ENCODE data around the gene GNPTAB. TPM values are rescaled to one million over a fixed set of nuclear protein-coding genes. Genes with fewer than 3 reads are reported as not detected.
"Not testable (repeated sequence)": the region's sequence is repeated elsewhere in the genome, so short reads cannot be mapped to it uniquely, and the experiment has no call there.

Gene GNPTAB
- total RNA-seq, 1 donor from 2014 or later, result 24.7 TPM

GRCh38 chr12:101859664-101860607 lies 29.2 kb upstream of the GNPTAB start:
- no peak for DNase-seq (ENCODE audit: low read depth)
- H3K4me3 ChIP-seq (ENCODE audit: low read depth, low read length), result no peak overlapping the region

GRCh38 chr12:101858361-101858760 lies 27.6 kb upstream of the GNPTAB start:
- DNase-seq (ENCODE audit: low read depth), result no peak
- H3K4me3 ChIP-seq (ENCODE audit: low read depth, low read length), result no peak overlapping the region
- TF ChIP-seq CTCF (conservative IDR thresholded peaks at IDR 0.05; ENCODE audit: low read depth, low read length), result no peak

More at GRCh38 chr12:101859664-101860607, 29.2 kb upstream of the GNPTAB start:
- no peak for TF ChIP-seq CTCF (conservative IDR thresholded peaks at IDR 0.05; ENCODE audit: low read depth, low read length)

DNA sequence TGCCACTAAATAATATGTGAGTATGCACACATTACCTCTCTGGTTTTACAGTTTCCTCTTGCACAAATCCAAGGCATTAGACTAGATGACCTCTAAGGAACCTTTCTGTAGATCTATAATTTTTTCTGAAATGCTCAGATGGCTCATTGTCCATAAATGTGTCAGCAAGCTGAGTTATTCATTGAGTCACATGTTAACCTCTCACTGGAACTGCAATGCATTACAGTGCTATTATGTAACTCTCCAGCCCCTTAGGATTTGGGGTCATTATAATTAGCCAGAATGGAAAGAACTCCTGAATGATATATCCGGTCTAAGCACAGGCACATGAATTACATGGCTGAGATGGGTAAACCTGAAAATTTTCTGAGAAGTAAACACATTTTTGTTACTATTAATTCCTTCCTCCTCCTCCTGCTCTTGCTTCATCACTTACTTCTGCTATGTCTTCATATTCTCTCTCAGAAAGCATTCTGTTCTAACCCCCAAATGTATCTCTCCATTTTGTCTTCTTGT lies 26.3 kb upstream of the GNPTAB start:
- no peak overlapping the region for H3K4me3 ChIP-seq (ENCODE audit: low read depth, low read length)
- peak; percentile 39 for DNase-seq (ENCODE audit: low read depth)
- no peak for TF ChIP-seq CTCF (conservative IDR thresholded peaks at IDR 0.05; ENCODE audit: low read depth, low read length)

DNA sequence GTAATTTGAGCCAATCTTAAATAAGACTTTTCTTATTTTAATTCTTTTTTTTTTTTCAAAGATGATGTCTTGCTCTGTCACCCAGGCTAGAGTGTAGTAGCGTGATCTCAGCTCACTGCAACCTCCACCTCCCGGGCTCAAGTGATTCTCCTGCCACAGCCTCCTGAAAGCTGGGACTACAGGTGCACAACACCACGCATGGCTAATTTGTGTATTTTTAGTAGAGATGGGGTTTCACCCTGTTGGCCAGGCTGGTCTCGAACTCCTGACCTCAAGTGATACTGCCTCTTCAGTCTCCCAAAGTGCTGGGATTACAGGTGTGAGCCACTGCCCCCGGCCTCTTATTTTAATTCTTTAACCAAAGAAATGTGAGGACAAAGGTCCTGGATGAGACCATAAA lies 25.9 kb upstream of the GNPTAB start:
- not testable (repeated sequence) for H3K4me3 ChIP-seq (ENCODE audit: low read depth, low read length); DNase-seq (ENCODE audit: low read depth)

DNA sequence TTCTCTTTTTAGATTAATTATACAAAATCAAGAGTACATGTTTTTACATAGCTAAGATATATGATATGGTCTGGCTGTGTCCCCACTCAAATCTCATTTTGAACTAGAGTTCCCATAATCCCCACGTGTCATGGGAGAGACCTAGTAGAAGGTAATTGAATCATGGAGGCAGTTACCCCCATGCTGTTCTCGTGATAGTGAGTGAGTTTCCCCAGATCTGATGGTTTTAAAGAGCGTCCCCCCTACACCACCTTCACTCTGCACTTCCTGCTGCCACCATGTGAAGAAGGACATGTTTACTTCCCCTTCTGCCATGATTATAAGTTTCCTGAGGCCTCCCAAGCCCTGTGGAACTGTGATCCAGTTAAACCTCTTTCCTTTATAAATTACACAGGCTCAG lies 25.2 kb upstream of the GNPTAB start:
- no peak for TF ChIP-seq CTCF (conservative IDR thresholded peaks at IDR 0.05; ENCODE audit: low read depth, low read length)
- H3K4me3 ChIP-seq (ENCODE audit: low read depth, low read length), result no peak overlapping the region
- DNase-seq (ENCODE audit: low read depth), result no peak

DNA sequence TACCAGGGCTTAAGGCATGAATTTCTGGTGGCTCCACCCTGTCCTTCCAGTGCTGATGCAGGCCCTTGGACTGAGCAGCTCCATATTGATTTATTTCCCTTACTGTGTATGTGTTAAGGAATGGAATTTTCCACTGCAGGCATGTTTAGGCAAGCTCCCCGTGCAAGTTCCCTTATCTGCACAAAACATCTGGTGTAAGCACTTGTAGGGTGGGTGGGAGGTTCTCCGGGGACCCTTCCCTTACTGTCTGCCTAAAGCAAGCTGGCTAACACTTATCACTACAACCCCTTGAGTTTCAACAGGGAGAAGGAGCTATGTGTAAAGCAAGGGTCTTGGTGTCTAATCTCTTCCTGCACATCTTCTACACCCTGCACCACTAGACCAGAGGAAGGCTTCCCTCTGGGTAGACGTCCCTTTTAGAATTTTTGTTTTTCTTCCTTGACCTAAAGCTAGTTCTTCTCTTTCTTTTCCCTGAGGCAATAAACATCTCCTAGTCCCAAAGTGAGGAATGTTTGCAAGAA lies 24.7 kb upstream of the GNPTAB start:
- H3K4me3 ChIP-seq (ENCODE audit: low read depth, low read length), result no peak overlapping the region
- no peak for DNase-seq (ENCODE audit: low read depth)

More for the DNA sequence above, 24.7 kb upstream of the GNPTAB start:
- no peak for TF ChIP-seq CTCF (conservative IDR thresholded peaks at IDR 0.05; ENCODE audit: low read depth, low read length)
